H1 (cell line): Measurements from ENCODE around the gene MAPT. TPM values are rescaled to one million over a fixed set of nuclear protein-coding genes. Genes with fewer than 3 reads are reported as not detected.

Source experiments
- CTCF ChIA-PET: fragments of 300-600 bp; sonication (Branson Sonifier 250); formaldehyde crosslinking; loops from one replicate; lab custom pipeline; 2021; ENCODE audit not compliant: partially characterized antibody; lab: Charles Lee
- POLR2A ChIA-PET: fragments of 300-600 bp; sonication (Branson Sonifier 250); formaldehyde crosslinking; loops from one replicate; lab custom pipeline; 2021; ENCODE audit warnings: inconsistent platforms; ENCODE audit not compliant: partially characterized antibody; lab: Charles Lee
- DNase-seq, 2 experiments: peaks; one replicate each; pipeline versions ENCODE4 v3.0.0 to v3.0.0-alpha.2; 2010 to 2022; ENCODE audit warnings: low spot score in 2 of 2, low read depth in 1 of 2, mixed read lengths in 1 of 2
- FAIRE-seq: peaks from 2 replicates; lab custom pipeline; 2011; peaks lifted over from hg19 to GRCh38; lab: Jason Lieb, UNC
- H2AFZ ChIP-seq: 2 replicates; pipeline ENCODE4 v1.8.1; 2012; ENCODE audit warnings: low read length, inconsistent platforms
- H2AK5ac ChIP-seq: 2 replicates; pipeline ENCODE4 v1.6.1; 2013; ENCODE audit warnings: low read depth, low read length
- H2BK120ac ChIP-seq: replicated peaks from 2 replicates; pipeline ENCODE3; 2013; ENCODE audit warnings: low read depth, low read length, inconsistent platforms
- H2BK12ac ChIP-seq: 2 replicates; pipeline ENCODE4 v1.6.1; 2013; ENCODE audit warnings: low read depth, low read length
- H2BK15ac ChIP-seq: 2 replicates; pipeline ENCODE4 v1.6.1; 2013; ENCODE audit warnings: low read length
- H2BK20ac ChIP-seq: 2 replicates; pipeline ENCODE4 v1.6.1; 2013; ENCODE audit warnings: low read length
- H2BK5ac ChIP-seq: 2 replicates; pipeline ENCODE4 v1.6.1; 2013; ENCODE audit warnings: low read depth, low read length
- H3K14ac ChIP-seq: 2 replicates; pipeline ENCODE4 v1.6.1; 2013; ENCODE audit warnings: inconsistent platforms; ENCODE audit not compliant: insufficient read length
- H3K18ac ChIP-seq: 2 replicates; pipeline ENCODE4 v1.6.1; 2013; ENCODE audit warnings: low read length; ENCODE audit errors: extremely low read depth
- H3K23ac ChIP-seq: 2 replicates; pipeline ENCODE4 v1.6.1; 2013; ENCODE audit warnings: inconsistent platforms; ENCODE audit not compliant: insufficient read length
- H3K23me2 ChIP-seq: 2 replicates; pipeline ENCODE4 v1.6.1; 2013; ENCODE audit warnings: low read depth, low read length
- H3K27ac ChIP-seq: 2 replicates; pipeline ENCODE4 v1.6.1; 2011; ENCODE audit warnings: low read depth, low read length, inconsistent platforms
- H3K27me3 ChIP-seq, 4 experiments: replicated peaks in 1 of 4; 1 replicate in 1 of 4; 2 replicates in 3 of 4; pipeline versions ENCODE4 v1.6.1 to v1.8.1; 2011 to 2013; ENCODE audit warnings: low read length in 3 of 4, mild to moderate bottlenecking in 3 of 4, inconsistent platforms in 2 of 4, mixed read lengths in 2 of 4, moderate library complexity in 1 of 4; ENCODE audit not compliant: control insufficient read depth in 3 of 4, insufficient read depth in 3 of 4; ENCODE audit errors: extremely low read depth in 1 of 4
- H3K36me3 ChIP-seq, 4 experiments: 2 replicates each; pipeline versions ENCODE4 v1.6.1 to v1.8.1; 2011 to 2013; ENCODE audit warnings: mild to moderate bottlenecking in 4 of 4, low read length in 3 of 4, moderate library complexity in 2 of 4, control low read depth in 1 of 4, inconsistent platforms in 1 of 4; ENCODE audit not compliant: insufficient read depth in 4 of 4, control insufficient read depth in 2 of 4
- H3K4ac ChIP-seq: replicated peaks from 2 replicates; pipeline ENCODE3; 2013; ENCODE audit warnings: low read length, low read depth, mixed read lengths, inconsistent platforms; ENCODE audit not compliant: insufficient read length
- H3K4me1 ChIP-seq, 4 experiments: replicated peaks in 1 of 4; 1 replicate in 1 of 4; 2 replicates in 3 of 4; pipeline versions ENCODE4 v1.6.1 to v1.8.1; 2011 to 2013; ENCODE audit warnings: low read length in 3 of 4, inconsistent platforms in 2 of 4, mixed read lengths in 1 of 4; ENCODE audit not compliant: insufficient read depth in 4 of 4, control insufficient read depth in 3 of 4
- H3K4me2 ChIP-seq, 2 experiments: 2 replicates each; pipeline versions ENCODE4 v1.6.1 to v1.8.1; 2011 to 2013; ENCODE audit warnings: low read depth in 2 of 2, low read length in 2 of 2, control low read depth in 1 of 2, inconsistent platforms in 1 of 2, mild to moderate bottlenecking in 1 of 2; ENCODE audit not compliant: insufficient read depth in 1 of 2
- H3K4me3 ChIP-seq, 4 experiments: fragments of 200-600, 300-600 bp in 1 of 4; sonication (generic), shearing (Covaris generic), sonication (Bioruptor Twin) in 1 of 4; 2 replicates each; pipeline versions ENCODE4 v1.5.1 to v1.8.1; 2011 to 2016; ENCODE audit warnings: low read length in 4 of 4, low read depth in 3 of 4, control low read depth in 2 of 4, inconsistent platforms in 2 of 4, mild to moderate bottlenecking in 2 of 4, mixed read lengths in 1 of 4, moderate library complexity in 1 of 4; ENCODE audit not compliant: insufficient read depth in 2 of 4; ENCODE audit errors: extremely low read depth in 1 of 4
- H3K56ac ChIP-seq: replicated peaks from 2 replicates; pipeline ENCODE3; 2013; ENCODE audit warnings: low read depth, mild to moderate bottlenecking, mixed read lengths, low read length, inconsistent platforms; ENCODE audit not compliant: insufficient read length
- H3K79me1 ChIP-seq: 2 replicates; pipeline ENCODE4 v1.6.1; 2013; ENCODE audit warnings: low read depth, low read length, control low read depth
- H3K79me2 ChIP-seq, 2 experiments: 2 replicates each; pipeline versions ENCODE4 v1.6.1 to v1.8.1; 2012 to 2013; ENCODE audit warnings: low read length in 2 of 2, mild to moderate bottlenecking in 2 of 2, inconsistent platforms in 1 of 2; ENCODE audit not compliant: insufficient read depth in 2 of 2, control insufficient read depth in 1 of 2
- H3K9ac ChIP-seq, 4 experiments: replicated peaks in 1 of 4; 1 replicate in 1 of 4; 2 replicates in 3 of 4; pipeline versions ENCODE4 v1.6.1 to v1.8.1; 2011 to 2013; ENCODE audit warnings: low read depth in 3 of 4, low read length in 3 of 4, control low read depth in 2 of 4, mild to moderate bottlenecking in 2 of 4, moderate library complexity in 2 of 4, inconsistent platforms in 1 of 4; ENCODE audit errors: extremely low read depth in 1 of 4
- H3K9me3 ChIP-seq, 2 experiments: 2 replicates each; pipeline versions ENCODE4 v1.6.1 to v1.8.1; 2012 to 2013; ENCODE audit warnings: mild to moderate bottlenecking in 2 of 2, moderate library complexity in 2 of 2, control low read depth in 1 of 2, inconsistent platforms in 1 of 2, low read depth in 1 of 2, low read length in 1 of 2, mixed read lengths in 1 of 2; ENCODE audit not compliant: insufficient read depth in 2 of 2
- H4K20me1 ChIP-seq, 2 experiments: replicated peaks in 1 of 2; 2 replicates each; pipeline versions ENCODE3 to v1.8.1; 2011 to 2013; ENCODE audit warnings: inconsistent platforms in 2 of 2, low read length in 2 of 2, mild to moderate bottlenecking in 1 of 2; ENCODE audit not compliant: insufficient read depth in 2 of 2, control insufficient read depth in 1 of 2
- H4K5ac ChIP-seq: 2 replicates; pipeline ENCODE4 v1.6.1; 2013; ENCODE audit warnings: low read length, low read depth, mixed read lengths, inconsistent platforms; ENCODE audit not compliant: insufficient read length
- H4K8ac ChIP-seq: 2 replicates; pipeline ENCODE4 v1.8.0; 2013; ENCODE audit warnings: mild to moderate bottlenecking, moderate library complexity, low read length, inconsistent platforms; ENCODE audit not compliant: insufficient read depth; ENCODE audit errors: extremely low read depth
- H4K91ac ChIP-seq: replicated peaks from 2 replicates; pipeline ENCODE3; 2013; ENCODE audit warnings: low read length, mixed read lengths, inconsistent platforms; ENCODE audit not compliant: insufficient read length
- EGR1 ChIP-seq: IDR thresholded peaks from 2 replicates; pipeline ENCODE4 v1.6.1; 2011; ENCODE audit warnings: low read depth, low read length, borderline replicate concordance
- EP300 ChIP-seq, 2 experiments: IDR thresholded peaks; 1 replicate in 1 of 2; 2 replicates in 1 of 2; pipeline ENCODE4 v1.6.1; 2011 to 2012; ENCODE audit warnings: low read depth in 2 of 2, low read length in 2 of 2, mild to moderate bottlenecking in 2 of 2, borderline replicate concordance in 1 of 2, inconsistent platforms in 1 of 2, moderate library complexity in 1 of 2
- FOSL1 ChIP-seq: IDR thresholded peaks from 2 replicates; pipeline ENCODE4 v1.6.1; 2011; ENCODE audit warnings: mild to moderate bottlenecking, low read depth, low read length, moderate library complexity; ENCODE audit not compliant: insufficient read depth
- MAFK ChIP-seq: IDR thresholded peaks from 2 replicates; pipeline ENCODE4 v1.6.1; 2012; ENCODE audit warnings: low read depth, mild to moderate bottlenecking, improper control_type of control experiment, low read length
- RAD21 ChIP-seq, 2 experiments: IDR thresholded peaks in 1 of 2; conservative IDR thresholded peaks in 1 of 2; 2 replicates each; pipeline ENCODE4 v1.6.1; 2011; ENCODE audit warnings: low read depth in 2 of 2, low read length in 2 of 2, improper control_type of control experiment in 1 of 2, inconsistent platforms in 1 of 2, mild to moderate bottlenecking in 1 of 2, moderate library complexity in 1 of 2
- RNF2 ChIP-seq: fragments of 200-900, 300-1000 bp; sonication (generic); IDR thresholded peaks from 2 replicates; pipeline ENCODE4 v1.7.1; 2016; ENCODE audit warnings: borderline replicate concordance, low read depth, mild to moderate bottlenecking, antibody characterized with exemption, low read length; ENCODE audit not compliant: poor library complexity, severe bottlenecking; ENCODE audit errors: missing control alignments
- SIN3A ChIP-seq, 2 experiments: IDR thresholded peaks in 1 of 2; conservative IDR thresholded peaks in 1 of 2; 2 replicates each; pipeline ENCODE4 v1.6.1; 2011 to 2012; ENCODE audit warnings: low read length in 2 of 2, improper control_type of control experiment in 1 of 2, low read depth in 1 of 2, mild to moderate bottlenecking in 1 of 2
- TBP ChIP-seq: IDR thresholded peaks from 2 replicates; pipeline ENCODE4 v1.6.1; 2011; ENCODE audit warnings: low read depth, low read length, improper control_type of control experiment
- TEAD4 ChIP-seq: IDR thresholded peaks from 2 replicates; pipeline ENCODE4 v1.6.1; 2012; ENCODE audit warnings: low read depth, low read length, inconsistent platforms, mixed read lengths
- WGBS, 2 experiments: shearing (Covaris generic) in 1 of 2; methylation state at CpG; one replicate each; pipeline versions ENCODE4 v1.1.6 to v1.1.7; 2013 to 2015; ENCODE audit warnings: low lambda C conversion rate in 2 of 2, mixed read lengths in 2 of 2, inconsistent platforms in 1 of 2, low coverage in 1 of 2, missing lambda C conversion rate in 1 of 2; ENCODE audit not compliant: insufficient replicate concordance in 2 of 2, insufficient coverage in 1 of 2, insufficient read length in 1 of 2; ENCODE audit errors: extremely low coverage in 1 of 2, missing lambda C conversion rate in 1 of 2; 5-methylcytosine and 5-hydroxymethylcytosine counted together
- polyA plus RNA-seq, 7 experiments: library from polyadenylated mRNA; depleted of rRNA in 3 of 7; stranded (reverse) in 5 of 7; unstranded in 2 of 7; fragments of >200 nt in 5 of 7; fragments of 200-250 nt in 2 of 7; gene quantifications; 1 replicate in 5 of 7; 2 replicates in 1 of 7; 4 replicates in 1 of 7; pipeline versions ENCODE4 v1.2.1 to v1.2.3, GENCODE V29; 2011 to 2013; ENCODE audit warnings: missing spikeins in 2 of 7, mixed read lengths in 2 of 7
- total RNA-seq: library from RNA; stranded (reverse); fragmentation: NEBNext Ultra II Directional; extraction: Animal tissue kit (Norgen Biotek cat#: 25700); gene quantifications from 2 replicates; pipeline ENCODE4 v1.2.1, GENCODE V29; 2021
- TF ChIP-seq, protein P1 (sequence below): IDR thresholded peaks from 2 replicates; pipeline ENCODE4 v1.6.1; 2012; ENCODE audit warnings: low read length, inconsistent platforms

Gene MAPT
- total and polyA plus RNA-seq, 2 of the 8 experiments (the other 6 are each of a cell fraction or from before 2014, with no cell fraction given), result 0.54 to 1.7 TPM

- FAIRE-seq, result no peak
- no peak overlapping the region for H2BK15ac ChIP-seq
- CTCF ChIA-PET, result interaction anchor here (0.7 to 2.7 kb wide), 6 partner anchors 11 to 1647 kb away, joined by 3 to 17 read pairs (median 3); partner anchors contain the start of gene RUNDC3A
Observed at GRCh38 chr17:45955326-45955725, 61.0 kb downstream of the MAPT start.

More at GRCh38 chr17:45955326-45955725, 61.0 kb downstream of the MAPT start:
- no peak overlapping the region for H3K9ac ChIP-seq
- POLR2A ChIA-PET, result no interaction called here
- H3K9me3 ChIP-seq, result no peaks in the 10 kb centered on the region
- no peak overlapping the region for H2BK20ac ChIP-seq
- H3K18ac ChIP-seq, result no peak overlapping the region
- no peak overlapping the region for H2AFZ ChIP-seq
- H3K79me1 ChIP-seq, result no peaks in the 10 kb centered on the region
- no peak overlapping the region for H4K91ac ChIP-seq
- no peaks in the 10 kb centered on the region for H3K36me3 ChIP-seq
- peaks cover 0 to under 1% (median under 1%) of the 10 kb centered on the region in 4 experiments; a peak in 2 of 7 replicates for H3K27me3 ChIP-seq
- no peaks in the 10 kb centered on the region for H3K23me2 ChIP-seq
- H3K4me1 ChIP-seq, result peaks cover 0 to 6% (median under 1%) of the 10 kb centered on the region in 4 experiments; a peak in 2 of 7 replicates
- H3K14ac ChIP-seq, result no peak overlapping the region
- H3K4ac ChIP-seq, result no peak overlapping the region
- H4K5ac ChIP-seq, result no peak overlapping the region
- TF ChIP-seq MAFK (no peak), TEAD4 (no peak), TBP (no peak), RNF2 (no peak), FOSL1 (no peak), SIN3A (conservative IDR thresholded peaks at IDR 0.05 in 1 of 2, IDR thresholded peaks at IDR 0.05 in 1 of 2; ENCODE audit: low read depth in 1 of 2, low read length in 2 of 2) (no peak), EP300 (IDR thresholded peaks at IDR 0.05; ENCODE audit: borderline replicate concordance in 1 of 2, low read depth in 2 of 2, low read length in 2 of 2) (no peak), EGR1 (no peak), RAD21 (IDR thresholded peaks at IDR 0.05 in 1 of 2, conservative IDR thresholded peaks at IDR 0.05 in 1 of 2; ENCODE audit: low read depth in 2 of 2, low read length in 2 of 2) (no peak)
- TF ChIP-seq, protein P1, sequence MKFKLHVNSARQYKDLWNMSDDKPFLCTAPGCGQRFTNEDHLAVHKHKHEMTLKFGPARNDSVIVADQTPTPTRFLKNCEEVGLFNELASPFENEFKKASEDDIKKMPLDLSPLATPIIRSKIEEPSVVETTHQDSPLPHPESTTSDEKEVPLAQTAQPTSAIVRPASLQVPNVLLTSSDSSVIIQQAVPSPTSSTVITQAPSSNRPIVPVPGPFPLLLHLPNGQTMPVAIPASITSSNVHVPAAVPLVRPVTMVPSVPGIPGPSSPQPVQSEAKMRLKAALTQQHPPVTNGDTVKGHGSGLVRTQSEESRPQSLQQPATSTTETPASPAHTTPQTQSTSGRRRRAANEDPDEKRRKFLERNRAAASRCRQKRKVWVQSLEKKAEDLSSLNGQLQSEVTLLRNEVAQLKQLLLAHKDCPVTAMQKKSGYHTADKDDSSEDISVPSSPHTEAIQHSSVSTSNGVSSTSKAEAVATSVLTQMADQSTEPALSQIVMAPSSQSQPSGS, result no peak
- H3K27ac ChIP-seq, result no peak overlapping the region
- H4K8ac ChIP-seq, result no peak overlapping the region
- no peaks in the 10 kb centered on the region for H4K20me1 ChIP-seq
- WGBS, 2 experiments, result 90% methylated on average over 10 of the region's 10 CpGs; no CpG with 5 or more reads in 1 of the 2 experiments
- H3K23ac ChIP-seq, result no peak overlapping the region
- H2BK12ac ChIP-seq, result no peak overlapping the region
- H2BK120ac ChIP-seq, result no peak overlapping the region
- no peak overlapping the region for H3K4me2 ChIP-seq
- DNase-seq, result no peak
- no peak overlapping the region for H2AK5ac ChIP-seq
- H2BK5ac ChIP-seq, result no peak overlapping the region
- H3K4me3 ChIP-seq, result no peak overlapping the region
- H3K56ac ChIP-seq, result no peak overlapping the region
- no peaks in the 10 kb centered on the region for H3K79me2 ChIP-seq
